Subcutaneous adipose tissue (tissue), 4 donors: Measurements from ENCODE around the gene TASP1. TPM values are rescaled to one million over a fixed set of nuclear protein-coding genes. Genes with fewer than 3 reads are reported as not detected.

Experiments
- total RNA-seq, 4 donors: library from RNA; depleted of rRNA; stranded (reverse); fragments of >200 nt; gene quantifications; one replicate each; pipeline ENCODE4 v1.1.0, GENCODE V29; 2016
- TF ChIP-seq, protein P1 (sequence below): fragments of 450-650 bp; IDR thresholded peaks from one replicate; pipeline ENCODE4 v1.5.1; 2016; ENCODE audit warnings: low read depth, mild to moderate bottlenecking, control low read depth, antibody characterized with exemption, moderate library complexity

TASP1 gene
- total RNA-seq, 4 donors from 2014 or later: 9.5 to 23.7 (median 11.8) TPM

DNA sequence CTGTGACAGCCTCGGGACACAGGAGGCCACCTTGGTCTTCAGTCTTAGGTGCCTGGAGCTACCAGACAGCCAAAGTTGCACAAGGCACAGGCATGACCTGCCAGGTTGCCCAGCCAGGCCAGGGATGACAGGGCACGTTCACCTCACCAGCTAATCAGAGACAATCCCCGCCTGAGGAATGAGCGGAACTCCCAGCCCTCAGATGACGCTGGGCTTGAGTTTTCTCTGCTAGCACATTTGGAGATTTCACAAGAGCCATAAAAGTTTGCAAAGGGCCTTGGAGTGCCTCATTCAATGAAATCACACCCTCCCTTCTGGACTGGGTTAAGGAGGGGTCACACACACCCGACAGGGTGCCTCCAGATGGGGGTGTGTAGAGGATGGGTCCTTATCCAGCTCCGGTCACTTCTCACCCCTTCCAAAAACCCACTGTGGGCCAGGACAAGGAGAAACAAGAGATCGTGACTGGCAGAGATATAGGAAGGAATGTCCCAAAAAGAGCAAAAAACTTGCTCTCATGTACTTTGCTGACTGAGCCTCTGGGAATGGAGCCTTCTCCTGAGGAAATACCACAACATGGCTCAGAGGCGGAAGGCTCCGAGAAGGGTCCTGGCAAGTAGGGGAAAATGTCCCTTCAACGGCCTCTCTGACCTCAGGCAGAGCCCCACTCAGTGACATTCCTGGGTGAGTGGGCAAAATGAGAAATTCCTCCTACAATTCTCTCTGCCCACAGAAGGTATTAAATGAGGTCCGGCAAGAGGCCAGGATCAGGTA lies 296.1 kb downstream of the TASP1 start:
- TF ChIP-seq, protein P1, sequence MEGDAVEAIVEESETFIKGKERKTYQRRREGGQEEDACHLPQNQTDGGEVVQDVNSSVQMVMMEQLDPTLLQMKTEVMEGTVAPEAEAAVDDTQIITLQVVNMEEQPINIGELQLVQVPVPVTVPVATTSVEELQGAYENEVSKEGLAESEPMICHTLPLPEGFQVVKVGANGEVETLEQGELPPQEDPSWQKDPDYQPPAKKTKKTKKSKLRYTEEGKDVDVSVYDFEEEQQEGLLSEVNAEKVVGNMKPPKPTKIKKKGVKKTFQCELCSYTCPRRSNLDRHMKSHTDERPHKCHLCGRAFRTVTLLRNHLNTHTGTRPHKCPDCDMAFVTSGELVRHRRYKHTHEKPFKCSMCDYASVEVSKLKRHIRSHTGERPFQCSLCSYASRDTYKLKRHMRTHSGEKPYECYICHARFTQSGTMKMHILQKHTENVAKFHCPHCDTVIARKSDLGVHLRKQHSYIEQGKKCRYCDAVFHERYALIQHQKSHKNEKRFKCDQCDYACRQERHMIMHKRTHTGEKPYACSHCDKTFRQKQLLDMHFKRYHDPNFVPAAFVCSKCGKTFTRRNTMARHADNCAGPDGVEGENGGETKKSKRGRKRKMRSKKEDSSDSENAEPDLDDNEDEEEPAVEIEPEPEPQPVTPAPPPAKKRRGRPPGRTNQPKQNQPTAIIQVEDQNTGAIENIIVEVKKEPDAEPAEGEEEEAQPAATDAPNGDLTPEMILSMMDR: no peak

DNA sequence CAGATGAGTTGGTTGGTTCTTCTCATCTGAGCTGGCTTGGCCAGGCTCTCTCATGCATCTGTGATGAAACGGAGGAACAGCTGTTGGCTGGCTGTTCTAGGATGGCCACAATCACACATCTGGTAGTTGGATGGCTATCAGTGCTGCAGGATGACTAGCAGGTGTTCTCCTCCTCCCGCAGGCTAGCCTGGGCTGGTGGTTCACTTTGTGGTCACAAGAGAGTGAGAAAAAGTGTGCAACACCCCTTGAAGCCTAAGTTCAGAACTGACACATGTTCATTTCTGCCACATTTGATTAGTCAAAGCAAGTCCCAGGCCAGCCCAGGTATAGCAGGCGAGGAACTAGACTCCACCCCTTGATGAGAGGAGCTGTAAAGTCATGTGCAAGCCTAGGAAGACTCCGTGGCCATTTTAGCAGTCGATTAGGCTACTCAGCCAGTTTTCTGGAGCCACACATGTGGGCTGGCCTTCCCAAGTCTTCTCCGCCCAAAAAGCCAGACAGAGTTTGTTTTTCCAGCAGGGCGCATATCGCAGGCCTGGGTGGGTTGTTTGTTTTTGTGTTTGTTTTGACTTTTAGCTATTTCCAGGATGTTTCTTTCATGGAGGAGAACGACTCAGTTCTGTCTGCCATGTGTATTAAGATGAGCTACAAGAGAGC lies 296.9 kb downstream of the TASP1 start:
- TF ChIP-seq, protein P1: no peak

DNA sequence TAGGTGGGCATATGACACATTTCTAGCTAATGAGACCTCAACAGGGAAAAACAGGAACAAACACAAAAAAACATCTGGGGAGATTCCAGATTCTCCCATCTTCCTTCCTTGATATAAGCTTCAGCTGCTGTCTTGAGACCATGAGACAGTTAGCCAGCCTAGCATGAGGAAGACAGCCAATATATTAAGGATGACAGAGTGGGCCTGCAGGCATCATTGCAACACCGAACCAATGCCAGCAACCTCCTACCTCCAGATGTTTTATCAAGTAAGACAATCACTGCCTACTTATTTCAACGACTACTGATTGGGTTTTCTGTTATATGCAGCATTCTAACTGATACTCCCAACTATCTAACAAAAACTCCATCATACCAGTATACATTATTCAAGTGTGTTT lies 298.6 kb downstream of the TASP1 start:
- TF ChIP-seq, protein P1: no peak

Other genes with a start within 250 kb of the TASP1 start
- gene ESF1, start 146.0 kb upstream of the TASP1 start, total RNA-seq: 10 to 100 TPM; 13.0 to 26.7 (median 16.6) TPM
- gene NDUFAF5, start 146.1 kb upstream of the TASP1 start, total RNA-seq: 10 to 100 TPM; 12.3 to 42.4 (median 26.9) TPM